Fibroblast of skin of back (primary cell): ENCODE data around the gene PDZRN4.
A peak's percentile ranks its signal among the peaks of the same experiment; 100 is the strongest.

ENCODE experiments used
- DNase-seq: peaks from one replicate; pipeline ENCODE4 v3.0.0-alpha.2; 2013

Gene PDZRN4

DNA sequence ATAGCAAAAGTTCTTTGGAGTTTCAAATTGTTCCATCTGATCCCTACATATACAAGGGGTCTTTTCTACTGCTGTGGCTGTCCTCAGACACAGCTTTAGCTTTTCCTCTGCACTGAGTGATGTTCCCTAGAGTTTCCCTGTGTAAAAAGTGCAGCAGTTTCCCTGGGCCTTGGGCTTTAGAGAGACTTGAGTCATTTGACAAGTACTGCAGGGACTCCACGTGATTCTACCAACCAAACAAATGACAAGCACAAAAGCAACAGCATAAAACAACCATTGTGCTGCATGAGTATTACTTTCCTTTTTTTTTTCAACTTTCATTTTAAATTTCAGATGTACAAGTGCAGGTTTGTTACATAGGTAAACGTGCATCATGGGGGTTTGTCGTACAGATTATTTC lies 272.8 kb downstream of the PDZRN4 start:
- DNase-seq: no peak

- DNase-seq: no peak
These were observed 274.2 kb downstream of the PDZRN4 start for GRCh38 chr12:41462312-41462711.

GRCh38 chr12:41465526-41465925 lies 277.4 kb downstream of the PDZRN4 start:
- no peak for DNase-seq

- DNase-seq: no peak
These were observed 278.2 kb downstream of the PDZRN4 start for GRCh38 chr12:41466300-41466699.

DNA sequence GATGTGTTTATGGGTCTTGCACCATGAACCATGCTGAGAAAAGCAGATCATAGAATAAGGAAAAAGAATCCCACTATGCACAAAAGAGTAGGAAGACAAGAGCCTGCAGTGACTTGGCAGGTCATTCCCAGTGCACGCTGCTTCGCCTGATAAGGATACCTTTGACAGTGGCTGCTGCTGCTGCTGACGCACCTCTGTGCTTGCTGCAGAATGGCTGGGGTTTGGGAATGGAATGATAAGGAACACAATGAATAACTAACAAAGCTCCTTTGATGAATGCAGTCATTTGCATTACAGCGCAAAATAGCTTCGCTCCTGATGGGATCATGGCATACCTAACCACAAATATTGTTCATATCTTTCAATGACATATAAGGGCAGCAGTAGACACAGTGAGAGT lies 278.7 kb downstream of the PDZRN4 start:
- DNase-seq: no peak

DNA sequence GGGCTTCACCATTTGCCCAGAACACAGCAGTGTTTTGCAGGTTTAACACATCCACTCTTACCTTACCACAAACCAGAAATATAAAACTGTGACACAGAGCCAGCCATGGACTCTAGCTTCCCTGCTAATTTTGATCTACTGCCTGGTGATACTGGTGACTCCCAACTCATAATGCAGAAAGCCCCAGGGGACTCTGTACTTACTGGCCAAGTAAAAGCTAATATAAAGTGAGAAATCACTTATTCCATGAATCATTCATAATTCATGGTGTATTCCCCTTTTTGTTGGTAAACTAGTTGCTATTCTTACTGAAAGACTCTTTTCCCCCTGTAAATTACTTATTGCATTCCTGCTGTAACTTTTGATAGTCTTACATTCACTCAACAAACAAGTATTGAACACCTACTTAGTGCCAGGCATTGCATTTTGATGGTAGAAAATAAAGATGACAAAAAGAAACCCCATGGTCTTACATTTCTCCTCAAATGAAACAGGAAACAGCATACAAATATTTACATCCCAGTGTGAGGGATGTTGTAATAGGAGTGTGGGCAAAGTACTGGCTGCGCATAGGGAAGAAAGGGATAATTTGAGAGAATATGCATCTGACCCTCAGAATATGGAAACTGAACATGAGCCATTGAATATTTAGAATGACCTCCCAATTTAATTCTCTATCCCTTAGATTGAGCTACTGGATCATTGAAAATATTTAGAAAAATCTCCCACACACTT lies 279.6 kb downstream of the PDZRN4 start:
- DNase-seq: no peak

- no peak for DNase-seq
These were observed 280.2 kb downstream of the PDZRN4 start for GRCh38 chr12:41468341-41468740.

DNA sequence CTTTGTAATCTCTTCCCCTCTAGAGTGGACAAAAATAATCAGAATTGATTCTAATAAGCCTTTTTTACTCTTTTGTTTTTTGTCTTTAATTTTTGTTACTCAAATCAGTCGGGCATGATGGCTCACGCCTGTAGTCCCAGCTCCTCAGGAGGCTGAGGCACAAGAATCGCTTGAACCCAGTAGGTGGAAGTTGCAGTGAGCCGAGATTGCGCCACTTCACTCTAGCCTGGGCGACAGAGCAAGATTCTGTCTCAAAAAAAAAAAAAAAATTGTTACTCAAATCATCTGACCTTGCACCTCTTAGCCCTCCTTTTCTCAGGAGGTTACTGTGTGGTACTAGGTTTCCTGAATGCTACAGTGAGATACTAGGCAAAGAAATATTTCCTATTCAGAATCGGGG lies 280.6 kb downstream of the PDZRN4 start:
- no peak for DNase-seq

DNA sequence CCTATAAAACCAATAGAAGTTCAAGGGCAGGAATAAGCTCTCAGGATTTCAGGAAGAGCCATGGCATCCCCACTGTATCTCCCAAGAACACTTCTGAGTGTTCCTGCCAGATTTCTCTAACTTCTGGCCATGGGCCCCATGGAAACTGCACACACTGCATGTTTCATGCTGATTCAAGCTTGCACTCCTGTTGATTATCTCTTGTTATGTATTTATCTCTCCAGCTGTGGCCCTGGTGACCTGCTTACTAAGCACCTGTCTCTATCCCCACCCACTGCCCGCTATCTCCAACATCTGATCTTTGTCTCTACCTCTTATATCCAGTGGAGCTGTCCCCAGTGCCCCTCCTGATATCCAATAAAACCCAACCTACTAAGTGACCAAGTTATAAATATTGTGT lies 285.3 kb downstream of the PDZRN4 start:
- no peak for DNase-seq

GRCh38 chr12:41474001-41474400 lies 285.9 kb downstream of the PDZRN4 start:
- DNase-seq: no peak

GRCh38 chr12:41476499-41477439 lies 288.6 kb downstream of the PDZRN4 start:
- DNase-seq: no peak

DNA sequence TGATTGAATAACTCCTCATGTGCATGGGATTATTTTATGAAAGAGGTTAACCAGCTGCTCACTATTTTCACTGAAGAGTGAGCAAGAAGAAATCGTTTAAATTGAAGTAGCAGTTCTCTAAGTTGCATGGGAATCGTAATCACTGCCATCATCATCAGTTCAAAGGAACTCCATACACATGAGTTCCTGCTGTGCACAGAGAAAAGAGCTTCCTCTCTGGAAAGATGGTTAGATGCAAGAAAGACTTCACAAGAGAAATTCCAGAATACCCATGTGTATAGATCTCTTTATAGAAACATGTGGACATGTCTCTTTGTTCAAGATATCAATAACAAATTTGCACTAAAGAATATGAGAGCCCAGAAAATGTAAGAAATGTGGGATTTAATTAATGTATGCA lies 291.3 kb downstream of the PDZRN4 start:
- DNase-seq: no peak

GRCh38 chr12:41485203-41485602 lies 297.1 kb downstream of the PDZRN4 start:
- no peak for DNase-seq

- peak; percentile 73 for DNase-seq
These were observed 298.6 kb downstream of the PDZRN4 start for GRCh38 chr12:41486718-41487117.

- no peak for DNase-seq
These were observed 307.9 kb downstream of the PDZRN4 start for GRCh38 chr12:41496009-41496408.

- no peak for DNase-seq
These were observed 309.3 kb downstream of the PDZRN4 start for GRCh38 chr12:41497409-41497808.

- no peak for DNase-seq
These were observed 316.9 kb downstream of the PDZRN4 start for GRCh38 chr12:41504976-41505375.

DNA sequence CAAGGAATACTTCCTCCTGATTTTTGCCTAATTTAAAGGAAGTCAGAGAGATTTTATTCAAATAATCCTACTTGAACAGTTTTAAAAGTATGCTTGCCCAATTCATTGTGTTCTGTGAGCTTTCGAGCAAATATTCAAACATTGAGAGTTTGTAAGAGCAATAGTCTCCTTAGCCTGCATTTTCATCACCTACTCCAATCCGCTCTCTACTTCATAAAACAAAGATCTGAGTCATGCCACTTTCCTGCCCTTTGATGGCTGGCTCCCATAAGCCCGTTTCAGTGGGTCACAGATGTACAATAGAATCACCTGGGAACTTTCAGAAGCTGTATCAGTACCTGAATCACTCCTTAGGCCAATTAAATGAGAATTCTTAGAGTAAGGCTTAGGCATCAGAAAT lies 319.2 kb downstream of the PDZRN4 start:
- DNase-seq: no peak

DNA sequence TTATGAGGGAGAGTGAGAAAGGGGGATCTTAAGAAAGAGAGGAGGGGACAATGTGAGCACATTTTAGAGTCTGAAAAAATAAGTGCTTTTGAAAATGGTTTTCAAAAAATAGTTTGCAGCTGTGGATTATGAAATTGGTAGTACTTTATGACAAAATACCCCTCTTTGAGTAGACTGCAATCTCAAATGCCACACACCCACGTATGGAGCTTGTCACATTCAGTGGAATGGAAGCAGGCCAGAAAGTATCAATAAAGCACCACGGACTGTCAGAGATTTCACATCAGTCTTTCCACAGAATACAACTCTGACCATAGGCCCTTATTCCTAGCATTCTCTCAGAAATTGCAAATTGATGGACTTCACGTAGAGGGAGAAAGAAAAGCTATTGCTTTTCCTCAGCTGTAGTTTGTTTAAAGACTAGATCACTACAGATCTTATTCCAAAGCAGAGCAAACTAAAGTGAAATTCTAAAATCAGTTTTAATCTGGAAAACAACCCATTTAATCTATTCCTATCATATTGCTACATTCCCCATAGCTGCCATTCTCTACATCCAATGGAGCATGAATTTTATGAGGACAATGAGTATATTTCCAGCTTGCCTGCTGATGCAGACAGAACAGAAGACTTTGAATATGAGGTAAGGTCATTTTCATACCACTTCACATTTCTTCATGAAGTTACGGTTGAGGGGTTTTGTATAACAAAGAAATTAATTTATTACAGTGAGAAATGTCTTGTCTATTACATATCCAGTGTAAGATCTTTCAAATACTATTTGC lies 321.3 kb downstream of the PDZRN4 start:
- no peak for DNase-seq

- no peak for DNase-seq
These were observed 322.4 kb downstream of the PDZRN4 start for GRCh38 chr12:41510470-41510869.

- DNase-seq: no peak
These were observed 323.1 kb downstream of the PDZRN4 start for GRCh38 chr12:41511247-41511646.

DNA sequence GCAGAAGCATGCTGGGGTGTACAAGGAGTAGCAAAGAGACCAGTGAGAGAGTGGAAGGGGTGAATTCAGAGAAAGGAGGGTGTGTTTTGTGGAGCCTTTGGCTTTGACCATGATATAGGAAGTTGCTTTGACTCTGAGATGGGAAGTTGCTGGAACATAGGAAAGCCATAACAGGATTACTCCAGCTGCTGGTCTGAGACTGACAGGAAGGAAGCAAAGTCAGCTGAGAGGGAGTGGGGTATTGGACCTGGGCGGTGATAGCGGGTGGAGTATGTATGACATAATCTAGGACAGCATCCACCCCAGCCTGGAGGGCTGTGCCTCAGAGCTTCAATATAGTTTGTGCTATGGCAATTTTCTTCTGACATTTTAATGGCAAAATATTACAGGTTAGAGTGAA lies 324.4 kb downstream of the PDZRN4 start:
- no peak for DNase-seq
